HL-60 (cell line): ENCODE data around the gene CYSTM1.

Experiments used
- DNase-seq, 2 experiments: peaks; one replicate each; pipeline ENCODE4 v3.0.0-alpha.2; 2010 to 2020; ENCODE audit warnings: low read depth in 1 of 2, low spot score in 1 of 2
- H3K27ac ChIP-seq: fragments of 250-450 bp; sonication (Bioruptor Pico); replicated peaks from 2 replicates; pipeline ENCODE4 v1.5.1; 2020; ENCODE audit warnings: mild to moderate bottlenecking, moderate library complexity
- H3K27me3 ChIP-seq: fragments of 250-450 bp; sonication (Bioruptor Pico); 2 replicates; pipeline ENCODE4 v1.5.1; 2021; ENCODE audit warnings: mild to moderate bottlenecking, moderate library complexity; ENCODE audit not compliant: insufficient read depth, poor library complexity, severe bottlenecking
- H3K4me3 ChIP-seq: replicated peaks from 2 replicates; pipeline ENCODE4 v1.5.1; 2011; ENCODE audit warnings: mild to moderate bottlenecking, control low read depth, low read length; ENCODE audit not compliant: insufficient read depth
- GABPA ChIP-seq: IDR thresholded peaks from 2 replicates; pipeline ENCODE4 v1.6.1; 2012; ENCODE audit warnings: low read depth
- POLR2AphosphoS5 ChIP-seq: IDR thresholded peaks from 2 replicates; pipeline ENCODE4 v1.6.1; 2012; ENCODE audit warnings: low read depth
- REST ChIP-seq: IDR thresholded peaks from 2 replicates; pipeline ENCODE4 v1.6.1; 2012; ENCODE audit warnings: low read depth; ENCODE audit not compliant: insufficient replicate concordance
- SPI1 ChIP-seq: IDR thresholded peaks from 2 replicates; pipeline ENCODE4 v1.6.1; 2012; ENCODE audit warnings: low read depth, mild to moderate bottlenecking, borderline replicate concordance
- TF ChIP-seq, protein P1 (sequence below): IDR thresholded peaks from one replicate; pipeline ENCODE4 v1.5.1; 2011; ENCODE audit warnings: low read length, control low read depth, inconsistent platforms; ENCODE audit not compliant: insufficient read depth

The CYSTM1 gene

GRCh38 chr5:140266471-140267200 lies 91.6 kb downstream of the CYSTM1 start:
- TF ChIP-seq, protein P1, sequence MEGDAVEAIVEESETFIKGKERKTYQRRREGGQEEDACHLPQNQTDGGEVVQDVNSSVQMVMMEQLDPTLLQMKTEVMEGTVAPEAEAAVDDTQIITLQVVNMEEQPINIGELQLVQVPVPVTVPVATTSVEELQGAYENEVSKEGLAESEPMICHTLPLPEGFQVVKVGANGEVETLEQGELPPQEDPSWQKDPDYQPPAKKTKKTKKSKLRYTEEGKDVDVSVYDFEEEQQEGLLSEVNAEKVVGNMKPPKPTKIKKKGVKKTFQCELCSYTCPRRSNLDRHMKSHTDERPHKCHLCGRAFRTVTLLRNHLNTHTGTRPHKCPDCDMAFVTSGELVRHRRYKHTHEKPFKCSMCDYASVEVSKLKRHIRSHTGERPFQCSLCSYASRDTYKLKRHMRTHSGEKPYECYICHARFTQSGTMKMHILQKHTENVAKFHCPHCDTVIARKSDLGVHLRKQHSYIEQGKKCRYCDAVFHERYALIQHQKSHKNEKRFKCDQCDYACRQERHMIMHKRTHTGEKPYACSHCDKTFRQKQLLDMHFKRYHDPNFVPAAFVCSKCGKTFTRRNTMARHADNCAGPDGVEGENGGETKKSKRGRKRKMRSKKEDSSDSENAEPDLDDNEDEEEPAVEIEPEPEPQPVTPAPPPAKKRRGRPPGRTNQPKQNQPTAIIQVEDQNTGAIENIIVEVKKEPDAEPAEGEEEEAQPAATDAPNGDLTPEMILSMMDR, result no peak
- TF ChIP-seq SPI1, result no peak
- TF ChIP-seq REST, result no peak
- TF ChIP-seq GABPA, result no peak
- TF ChIP-seq POLR2AphosphoS5, result no peak
- DNase-seq, result no peak
- H3K27me3 ChIP-seq, result no peaks in the 10 kb centered on the region
- H3K27ac ChIP-seq, result no peak overlapping the region
- H3K4me3 ChIP-seq, result no peak overlapping the region

GRCh38 chr5:140267201-140267540 lies 92.2 kb downstream of the CYSTM1 start:
- TF ChIP-seq GABPA (no peak), POLR2AphosphoS5 (no peak)
- Histone ChIP-seq H3K27me3 (no peaks in the 10 kb centered on the region), H3K27ac (no peak overlapping the region), H3K4me3 (no peak overlapping the region)
- DNase-seq, result no peak

GRCh38 chr5:140267559-140268018 lies 92.6 kb downstream of the CYSTM1 start:
- no peak for TF ChIP-seq POLR2AphosphoS5
- TF ChIP-seq GABPA, result no peak
- no peak for TF ChIP-seq SPI1
- TF ChIP-seq, protein P1, result no peak
- no peak for TF ChIP-seq REST
- H3K27ac ChIP-seq, result no peak overlapping the region
- no peak overlapping the region for H3K4me3 ChIP-seq
- no peak for DNase-seq
- no peaks in the 10 kb centered on the region for H3K27me3 ChIP-seq

DNA sequence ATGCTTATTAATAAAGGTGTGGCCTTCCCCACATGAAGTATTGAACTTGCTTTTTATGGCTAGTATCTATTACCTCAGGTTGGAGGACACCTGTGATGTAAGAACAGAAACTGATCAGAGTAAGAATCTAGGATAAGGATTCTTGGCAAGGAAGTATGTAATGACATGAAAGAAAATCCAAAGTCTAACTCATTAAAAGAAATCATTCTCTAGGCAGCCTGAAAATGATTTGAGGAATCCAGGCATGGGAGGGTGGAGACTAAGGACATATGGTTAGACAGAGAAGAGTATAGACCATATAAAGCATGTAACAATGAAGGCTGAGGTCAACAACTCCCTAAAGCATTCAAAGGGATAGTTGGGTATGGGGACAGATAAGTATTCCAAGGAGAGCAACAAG lies 95.0 kb downstream of the CYSTM1 start:
- TF ChIP-seq, protein P1, result no peak
- no peak for TF ChIP-seq REST
- no peak for TF ChIP-seq GABPA
- TF ChIP-seq SPI1, result no peak
- no peak for TF ChIP-seq POLR2AphosphoS5
- H3K4me3 ChIP-seq, result no peak overlapping the region
- no peak overlapping the region for H3K27ac ChIP-seq
- no peak for DNase-seq
- H3K27me3 ChIP-seq, result no peaks in the 10 kb centered on the region
